Breast epithelium (tissue), 4 donors: Measurements from ENCODE around the gene PEX16. TPM values are rescaled to one million over a fixed set of nuclear protein-coding genes. Genes with fewer than 3 reads are reported as not detected.

Experiments
- DNase-seq, 2 donors: peaks; one replicate each; pipeline ENCODE4 v3.0.0-alpha.2; 2019; ENCODE audit warnings: low spot score in 2 of 2
- H3K27ac ChIP-seq, 2 donors: fragments of 200-600 bp; sonication (generic) in 1 of 2; one replicate each; pipeline ENCODE4 v1.5.1; 2016 to 2019; ENCODE audit warnings: mild to moderate bottlenecking in 1 of 2
- H3K27me3 ChIP-seq, 2 donors: fragments of 200-600 bp; sonication (generic) in 1 of 2; one replicate each; pipeline versions ENCODE4 v1.5.1 to v1.6.0; 2017 to 2019; ENCODE audit warnings: control low read depth in 1 of 2, mild to moderate bottlenecking in 1 of 2
- H3K36me3 ChIP-seq: fragments of 200-600 bp; one replicate; pipeline ENCODE4 v1.5.1; 2019
- H3K4me1 ChIP-seq, 2 donors: fragments of 200-600 bp; sonication (generic); one replicate each; pipeline ENCODE4 v1.5.1; 2016 to 2019; ENCODE audit warnings: control low read depth in 1 of 2
- H3K4me3 ChIP-seq, 3 donors: fragments of 200-600 bp; sonication (generic); 1 replicate in 2 of 3; 2 replicates in 1 of 3; pipeline ENCODE4 v1.5.1; 2016 to 2019; ENCODE audit warnings: mild to moderate bottlenecking in 3 of 3, moderate library complexity in 2 of 3
- H3K9me3 ChIP-seq, 2 donors: fragments of 200-600 bp; sonication (generic) in 1 of 2; one replicate each; pipeline ENCODE4 v1.5.1; 2016 to 2019; ENCODE audit warnings: control low read depth in 1 of 2
- CTCF ChIP-seq, 3 donors: fragments of 450-650 bp; IDR thresholded peaks; one replicate each; pipeline ENCODE4 v1.5.1; 2016 to 2017; ENCODE audit warnings: antibody characterized with exemption in 3 of 3, mild to moderate bottlenecking in 3 of 3, moderate library complexity in 3 of 3
- POLR2A ChIP-seq: fragments of 450-650 bp; IDR thresholded peaks from one replicate; pipeline ENCODE4 v1.6.1; 2016; ENCODE audit warnings: antibody characterized with exemption, mild to moderate bottlenecking, moderate library complexity
- POLR2AphosphoS5 ChIP-seq, 3 donors: sonication (generic); formaldehyde crosslinking; IDR thresholded peaks; one replicate each; pipeline ENCODE4 v1.6.1; 2017; ENCODE audit warnings: antibody characterized with exemption in 3 of 3
- intact Hi-C: fragments of 100-400 bp; cut with DNase I; formaldehyde crosslinking; loops from one replicate; pipeline ENCODE4 v1.15.1; 2023; ENCODE audit warnings: low total_unique reads
- total RNA-seq, 3 donors: library from RNA; depleted of rRNA; stranded (reverse); fragments of >200 nt; gene quantifications; one replicate each; pipeline ENCODE4 v1.1.0, GENCODE V29; 2016

Gene PEX16
- total RNA-seq, 3 donors from 2014 or later: 22.1 to 32.8 (median 25.6) TPM

- peak in 1 of 2 donors; percentile 16 for DNase-seq
- intact Hi-C loops: no loop called here
- H3K4me1 ChIP-seq: peaks cover 0 to 11% of the 10 kb centered on the region in 2 donors
Measured at GRCh38 chr11:45926001-45926401, 8.3 kb upstream of the PEX16 start.

GRCh38 chr11:45925550-45925949, 7.9 kb upstream of the PEX16 start:
- H3K9me3 ChIP-seq: no peaks in the 10 kb centered on the region
- H3K27me3 ChIP-seq: no peaks in the 10 kb centered on the region
- no peak for DNase-seq
- intact Hi-C loops: no loop called here
- H3K36me3 ChIP-seq: no peaks in the 10 kb centered on the region
- no peak overlapping the region for H3K27ac ChIP-seq
- peaks cover 0 to 14% of the 10 kb centered on the region in 2 donors for H3K4me1 ChIP-seq
- H3K4me3 ChIP-seq: no peak overlapping the region
- TF ChIP-seq POLR2AphosphoS5 (IDR thresholded peaks at IDR 0.05) (no peak), CTCF (IDR thresholded peaks at IDR 0.05) (no peak), POLR2A (no peak)

More at GRCh38 chr11:45926001-45926401, 8.3 kb upstream of the PEX16 start:
- TF ChIP-seq POLR2AphosphoS5 (IDR thresholded peaks at IDR 0.05): no peak
- TF ChIP-seq CTCF (IDR thresholded peaks at IDR 0.05): no peak
- no peak for TF ChIP-seq POLR2A
- Histone ChIP-seq H3K4me3 (no peak overlapping the region), H3K36me3 (no peaks in the 10 kb centered on the region), H3K9me3 (no peaks in the 10 kb centered on the region), H3K27me3 (no peaks in the 10 kb centered on the region), H3K27ac (no peak overlapping the region)

- Histone ChIP-seq H3K27ac (no peak overlapping the region), H3K27me3 (no peaks in the 10 kb centered on the region), H3K4me1 (peaks cover 0 to 19% of the 10 kb centered on the region in 2 donors), H3K36me3 (no peaks in the 10 kb centered on the region), H3K9me3 (no peaks in the 10 kb centered on the region), H3K4me3 (no peak overlapping the region)
- no peak for TF ChIP-seq CTCF (IDR thresholded peaks at IDR 0.05)
- TF ChIP-seq POLR2A: no peak
- no peak for TF ChIP-seq POLR2AphosphoS5 (IDR thresholded peaks at IDR 0.05)
- DNase-seq: peak in 1 of 2 donors; percentile 15
- intact Hi-C loops: no loop called here
Measured at GRCh38 chr11:45924927-45925326, 7.2 kb upstream of the PEX16 start.

- no peaks in the 10 kb centered on the region for H3K27me3 ChIP-seq
- intact Hi-C loops: no loop called here
- H3K9me3 ChIP-seq: no peaks in the 10 kb centered on the region
- peaks cover 0 to 14% of the 10 kb centered on the region in 2 donors for H3K4me1 ChIP-seq
- H3K27ac ChIP-seq: peak overlapping the region in 1 of 2 donors; percentile 2
- peak; percentile 21 to 43 for DNase-seq
- no peak overlapping the region for H3K4me3 ChIP-seq
- TF ChIP-seq POLR2A (no peak), CTCF (IDR thresholded peaks at IDR 0.05) (no peak), POLR2AphosphoS5 (IDR thresholded peaks at IDR 0.05) (no peak)
- H3K36me3 ChIP-seq: no peaks in the 10 kb centered on the region
Measured at GRCh38 chr11:45924036-45924915, 6.6 kb upstream of the PEX16 start.

- H3K27ac ChIP-seq: peak within 1 kb of the TSS; percentile 83 to 88
- H3K4me3 ChIP-seq: peak within 1 kb of the TSS; percentile 13 to 79 (median 67)
- DNase-seq: peak; percentile 50 to 61
- no peaks in the 10 kb centered on the region for H3K36me3 ChIP-seq
- no peaks in the 10 kb centered on the region for H3K9me3 ChIP-seq
- H3K27me3 ChIP-seq: no peaks in the 10 kb centered on the region
- peaks cover 0 to 14% of the 10 kb centered on the region in 2 donors for H3K4me1 ChIP-seq
- no peak for TF ChIP-seq POLR2AphosphoS5 (IDR thresholded peaks at IDR 0.05)
- TF ChIP-seq CTCF (IDR thresholded peaks at IDR 0.05): no peak
- TF ChIP-seq POLR2A: no peak
- intact Hi-C loops: no loop called here
Measured at GRCh38 chr11:45922425-45923082, 4.9 kb upstream of the PEX16 start, which contains the start of gene LARGE2. TSS of gene LARGE2 (plus strand) at chr11:45922656. CDS start at chr11:45922883, 227 bp downstream.
